HL-60/S4 treated with phorbol 12-myristate 13-acetate at 8.2 ng/mL for 4 days and 3 days (cell line): ENCODE measurements around the gene C1RL.

ENCODE experiments used
- in situ Hi-C: fragments of 300-500 bp; cut with MboI; formaldehyde crosslinking; loops from 2 replicates; pipeline ENCODE4 v1.15.0; 2022; ENCODE audit warnings: low sequenced_read_pairs

The C1RL gene

GRCh38 chr12:7093892-7094291 lies 15.1 kb downstream of the C1RL start:
- in situ Hi-C loops, result no loop called here

GRCh38 chr12:7093486-7093885 lies 15.5 kb downstream of the C1RL start:
- in situ Hi-C loops, result no loop called here

DNA sequence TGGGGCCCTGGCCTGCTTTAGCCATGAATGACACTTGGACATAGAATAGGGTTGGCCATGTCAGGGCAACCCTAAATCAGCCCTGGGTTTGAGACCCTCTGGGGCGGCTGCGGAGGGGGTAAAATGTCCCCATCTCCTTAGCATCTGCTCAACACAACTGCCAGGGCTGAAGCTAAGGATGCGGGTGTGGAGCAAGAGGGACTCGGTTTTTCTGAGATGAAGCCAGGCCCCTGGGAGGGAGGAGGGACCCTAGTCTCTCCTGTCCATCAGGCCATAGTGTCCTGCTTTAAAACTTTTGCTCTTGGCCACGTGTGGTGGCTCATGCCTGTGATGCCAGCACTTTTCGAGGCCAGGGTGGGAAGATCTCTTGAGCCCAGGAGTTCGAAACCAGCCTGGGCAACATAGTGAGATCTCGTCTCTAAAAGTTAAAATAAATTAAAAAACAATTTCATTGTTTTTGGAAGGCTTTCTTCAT lies 16.0 kb downstream of the C1RL start:
- in situ Hi-C loops, result no loop called here

- in situ Hi-C loops, result no loop called here
Observed at GRCh38 chr12:7092229-7092985, 16.6 kb downstream of the C1RL start, which contains the start of gene C1R. Gene C1R (minus strand): TSS chr12:7092445. CDS start chr12:7092388, 57 bp downstream.

DNA sequence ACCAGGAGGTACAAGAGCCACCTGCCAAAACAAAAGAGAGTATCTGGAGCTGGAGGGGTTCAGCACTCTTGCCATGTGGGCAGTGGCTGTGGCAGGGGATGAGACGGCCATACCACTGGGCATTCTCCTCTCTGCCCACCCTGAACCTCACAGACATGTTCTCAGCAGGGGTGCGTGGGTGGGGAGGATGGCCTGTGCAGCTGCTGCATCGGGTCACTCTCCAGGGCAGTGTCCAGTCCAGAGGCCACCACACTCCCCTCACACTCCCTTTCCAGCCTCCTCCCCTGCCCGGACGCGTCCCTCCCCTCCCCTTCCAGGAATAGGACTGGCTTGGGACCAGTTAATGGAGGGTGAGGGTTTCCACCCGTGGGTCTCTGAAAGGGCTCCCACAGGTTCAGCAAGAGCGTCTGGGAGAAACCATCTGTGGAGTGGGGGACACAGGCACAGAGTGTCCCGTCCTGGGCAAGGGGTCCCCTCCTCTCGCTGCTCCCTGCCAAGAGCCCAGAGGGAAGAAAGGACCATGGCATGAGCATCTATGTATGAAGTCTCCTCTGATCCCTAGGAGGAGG lies 17.3 kb downstream of the C1RL start:
- in situ Hi-C loops, result no loop called here

- in situ Hi-C loops, result no loop called here
Observed at GRCh38 chr12:7091171-7091570, 17.8 kb downstream of the C1RL start.

- in situ Hi-C loops, result no loop called here
Observed at GRCh38 chr12:7090222-7090998, 18.6 kb downstream of the C1RL start.

DNA sequence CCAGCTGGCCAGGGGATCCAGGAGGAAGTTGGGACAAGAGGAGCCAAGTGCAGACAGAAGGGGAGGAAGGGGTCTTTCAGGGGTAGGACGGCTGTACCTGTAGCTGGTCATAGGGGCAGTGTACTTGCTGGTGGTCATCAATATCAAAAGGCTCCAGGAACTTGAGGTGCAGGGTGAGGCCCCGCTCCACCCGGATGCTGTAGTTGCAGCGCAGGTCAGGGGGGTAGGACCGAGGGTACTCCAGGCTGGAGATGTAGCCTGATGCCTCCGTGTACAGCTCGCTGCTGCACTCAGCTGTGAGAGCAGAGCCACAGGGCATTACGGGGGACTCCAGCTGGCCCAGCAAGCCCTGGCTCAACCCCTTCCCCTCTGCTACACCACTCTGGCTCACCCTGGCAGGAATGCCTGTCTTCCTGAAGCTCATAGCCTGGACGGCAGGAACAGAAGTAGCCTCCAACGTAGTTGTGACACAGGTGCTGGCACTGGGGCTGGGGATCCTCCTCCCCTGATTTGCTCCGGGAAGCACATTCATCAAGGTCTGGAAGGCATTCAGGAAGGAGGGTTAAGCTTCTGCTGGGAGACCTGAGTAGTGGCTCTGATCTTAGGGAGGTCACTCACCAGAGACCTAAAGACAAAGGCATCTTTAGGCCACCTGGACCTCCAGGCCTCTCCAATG lies 19.7 kb downstream of the C1RL start:
- in situ Hi-C loops, result no loop called here

GRCh38 chr12:7083125-7083524 lies 25.9 kb downstream of the C1RL start:
- in situ Hi-C loops, result no loop called here

DNA sequence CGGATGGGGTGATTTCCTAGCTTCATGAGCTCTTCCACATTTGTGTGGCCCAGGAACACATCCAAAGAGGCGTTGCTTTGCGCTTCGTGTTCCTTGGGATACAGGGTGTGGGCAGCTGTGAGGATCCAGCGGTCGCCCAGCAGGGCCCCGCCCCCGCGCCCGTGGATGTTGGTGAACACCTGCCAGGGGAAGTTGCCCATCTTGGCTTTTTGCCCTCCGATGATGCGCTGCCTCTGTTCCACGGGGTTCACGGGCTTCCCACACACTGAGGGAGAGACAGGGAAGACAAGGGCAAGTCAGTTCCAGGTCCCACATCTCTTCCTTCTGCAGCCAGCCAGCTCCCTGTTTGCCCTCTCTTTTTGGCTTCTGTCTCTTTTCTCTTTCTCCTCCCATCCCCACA lies 28.0 kb downstream of the C1RL start:
- in situ Hi-C loops, result no loop called here

DNA sequence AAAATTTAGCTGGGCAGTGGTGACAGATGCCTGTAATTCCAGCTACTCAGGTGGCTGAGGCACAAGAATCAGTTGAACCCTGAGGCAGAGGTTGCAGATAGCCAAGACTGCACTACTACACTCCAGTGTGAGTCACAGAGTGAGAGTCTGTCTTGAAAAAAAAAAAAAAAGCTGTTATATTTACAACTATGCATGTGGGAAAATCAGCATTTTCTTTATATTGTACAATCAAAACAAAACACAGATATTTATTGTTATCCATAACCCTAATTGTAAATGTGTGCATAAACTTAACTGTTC lies 29.2 kb downstream of the C1RL start:
- in situ Hi-C loops, result no loop called here

GRCh38 chr12:7078163-7078562 lies 30.9 kb downstream of the C1RL start:
- in situ Hi-C loops, result no loop called here

DNA sequence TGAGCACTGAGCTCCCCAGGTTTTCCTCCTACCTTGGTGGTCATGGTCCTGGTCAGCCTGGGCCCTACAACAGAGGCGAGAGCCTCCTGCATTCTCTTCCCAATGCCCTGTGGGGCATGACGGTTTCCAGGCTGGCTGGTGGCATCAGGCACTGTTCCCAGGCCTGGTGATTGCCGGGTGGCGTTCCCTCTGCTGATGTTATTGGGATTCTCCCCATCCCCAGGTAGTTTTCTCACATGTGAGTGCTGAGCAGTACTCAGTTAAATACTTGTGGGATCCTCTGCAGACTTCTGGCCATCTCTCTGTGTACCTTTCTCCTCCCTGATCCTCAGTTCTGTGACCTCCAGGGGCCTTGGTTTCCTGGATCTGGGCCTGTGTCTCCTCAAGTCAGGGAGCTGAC lies 32.5 kb downstream of the C1RL start:
- in situ Hi-C loops, result no loop called here

DNA sequence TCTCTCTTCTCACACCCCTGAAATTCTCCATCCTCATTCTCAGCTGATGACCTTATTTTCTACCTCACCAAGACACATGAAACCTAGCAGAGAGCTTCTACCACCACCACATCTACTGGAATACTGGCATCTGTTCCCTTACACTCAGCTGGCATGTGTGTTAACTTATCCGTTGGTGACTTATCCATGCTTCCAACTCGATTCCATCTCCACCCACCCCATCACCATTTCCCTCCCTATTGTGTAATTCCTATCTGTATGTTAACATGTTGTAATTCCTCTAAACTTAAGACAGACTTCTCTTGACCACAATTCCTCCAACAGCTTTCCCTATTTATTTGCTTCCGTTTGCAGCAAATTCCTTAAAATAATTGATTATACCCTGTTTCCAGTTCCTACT lies 33.1 kb downstream of the C1RL start:
- in situ Hi-C loops, result no loop called here

DNA sequence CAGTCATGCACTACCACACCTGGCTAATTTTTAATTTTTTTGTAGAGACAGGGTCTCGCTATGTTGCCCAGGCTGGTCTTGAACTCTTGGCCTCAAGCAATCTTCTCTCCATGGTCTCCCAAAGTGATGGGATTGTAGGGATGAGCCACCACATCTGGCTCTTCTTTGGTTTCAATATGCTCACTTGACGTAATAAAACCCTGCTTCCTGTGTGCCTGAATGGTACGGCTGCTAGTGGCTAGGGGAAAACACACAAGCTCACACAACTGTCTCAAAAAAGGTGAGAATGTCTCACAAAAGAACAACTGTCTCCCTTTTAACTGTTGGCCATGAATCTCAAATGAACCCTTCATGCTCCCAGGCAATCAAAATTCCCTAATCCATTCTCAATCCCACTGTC lies 33.5 kb downstream of the C1RL start:
- in situ Hi-C loops, result no loop called here

DNA sequence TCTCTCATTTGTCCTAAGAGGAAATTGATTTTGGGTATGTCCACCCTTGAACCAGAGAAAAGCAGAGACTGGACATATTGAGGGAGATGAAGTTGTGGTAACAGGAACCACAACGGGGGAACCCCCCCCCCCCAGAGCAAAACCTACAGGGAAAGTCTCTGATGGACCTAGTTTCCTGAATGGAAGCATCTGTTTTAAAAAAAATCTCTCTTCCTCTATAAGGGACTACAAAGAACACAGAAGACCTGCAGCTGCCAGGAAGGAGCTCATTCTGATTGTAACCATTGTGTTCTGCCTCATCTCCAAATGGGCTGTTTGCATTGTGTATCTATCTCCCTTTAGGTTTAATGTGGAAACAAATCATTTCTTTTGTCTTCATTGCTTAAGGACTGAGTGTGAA lies 35.1 kb downstream of the C1RL start:
- in situ Hi-C loops, result no loop called here

- in situ Hi-C loops, result no loop called here
Observed at GRCh38 chr12:7072554-7072953, 36.5 kb downstream of the C1RL start.

DNA sequence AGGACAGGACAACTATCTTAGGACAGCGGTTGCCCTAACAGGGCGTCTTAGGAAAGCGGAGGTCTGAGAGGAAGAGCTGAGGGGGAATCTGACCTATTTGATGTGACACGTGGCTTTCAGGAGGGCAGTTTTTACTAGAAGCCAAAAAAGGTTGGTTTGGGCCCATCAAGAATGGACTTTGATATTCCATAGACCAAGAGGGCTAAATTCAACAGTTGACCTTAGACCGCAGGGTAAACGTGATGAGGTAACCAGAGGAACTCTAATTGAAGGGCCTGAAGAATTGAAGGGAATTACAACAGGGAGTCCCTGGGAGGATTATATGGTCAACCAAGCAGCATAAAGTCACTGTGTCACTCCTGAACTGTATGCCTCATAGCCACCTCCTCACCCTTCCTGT lies 37.0 kb downstream of the C1RL start:
- in situ Hi-C loops, result no loop called here

GRCh38 chr12:7069386-7069785 lies 39.6 kb downstream of the C1RL start:
- in situ Hi-C loops, result no loop called here

- in situ Hi-C loops, result no loop called here
Observed at GRCh38 chr12:7068994-7069346, 40.0 kb downstream of the C1RL start.

DNA sequence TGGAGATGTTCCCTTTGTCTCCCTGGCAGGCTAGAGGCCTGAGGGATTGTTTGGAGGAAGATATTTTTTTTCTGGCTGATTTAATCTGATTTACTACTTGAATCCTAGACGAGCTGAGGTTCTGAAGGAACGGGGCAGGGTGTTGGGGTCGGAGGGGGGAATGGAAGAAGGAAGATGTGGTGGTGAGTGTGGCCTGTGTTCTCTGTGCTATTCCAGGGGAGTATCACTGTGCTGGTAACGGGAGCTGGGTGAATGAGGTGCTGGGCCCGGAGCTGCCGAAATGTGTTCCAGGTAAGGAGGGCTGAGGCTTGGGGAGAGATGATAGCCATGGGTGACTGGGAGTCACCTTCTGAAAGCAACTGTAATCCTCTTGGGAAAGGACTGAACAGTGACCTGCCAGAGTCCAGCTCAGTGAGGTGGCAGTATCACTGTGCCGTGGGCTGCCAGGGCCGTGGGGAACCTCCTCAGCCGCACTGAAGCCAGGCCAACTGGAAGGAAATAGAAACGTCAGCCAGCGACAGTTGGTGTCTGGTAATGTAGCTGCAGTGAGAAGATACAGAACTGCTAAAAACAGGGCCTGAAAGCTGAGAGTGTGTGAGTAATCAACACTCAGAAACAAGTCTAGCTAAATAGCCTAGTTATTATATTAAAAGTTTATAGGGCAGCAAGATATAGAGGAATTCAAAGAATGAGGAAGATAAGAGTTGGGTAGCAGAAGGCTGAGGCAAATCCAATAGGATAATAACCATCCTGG lies 40.6 kb downstream of the C1RL start:
- in situ Hi-C loops, result no loop called here
